GM19035 (cell line): Measurements from ENCODE around the gene PSD.

Experiments
- ATAC-seq: cut with Tn5 transposase; IDR thresholded peaks from one replicate; pipeline ENCODE4 v1.9.1; 2021; ENCODE audit not compliant: unreplicated experiment

Gene PSD

GRCh38 chr10:102406815-102407214 is 11.8 kb downstream of the PSD start:
- no peak for ATAC-seq

GRCh38 chr10:102405632-102406031 is 13.0 kb downstream of the PSD start:
- no peak for ATAC-seq

- no peak for ATAC-seq
Observed at GRCh38 chr10:102405108-102405571, 13.4 kb downstream of the PSD start.

GRCh38 chr10:102404361-102405107 is 14.1 kb downstream of the PSD start:
- ATAC-seq, result no peak

GRCh38 chr10:102403115-102403514 is 15.5 kb downstream of the PSD start:
- ATAC-seq, result no peak

- no peak for ATAC-seq
Observed at GRCh38 chr10:102402512-102402896, 16.1 kb downstream of the PSD start.

GRCh38 chr10:102401735-102402511 is 16.7 kb downstream of the PSD start:
- ATAC-seq, result no peak

- ATAC-seq, result no peak
Observed at GRCh38 chr10:102401342-102401654, 17.3 kb downstream of the PSD start.

- no peak for ATAC-seq
Observed at GRCh38 chr10:102400598-102401341, 17.8 kb downstream of the PSD start.

GRCh38 chr10:102400076-102400475 is 18.5 kb downstream of the PSD start:
- no peak for ATAC-seq

- ATAC-seq, result peak; percentile 41
Observed at GRCh38 chr10:102399217-102400021, 19.2 kb downstream of the PSD start.

GRCh38 chr10:102398172-102399020 is 20.2 kb downstream of the PSD start:
- no peak for ATAC-seq

GRCh38 chr10:102397222-102398171 is 21.1 kb downstream of the PSD start:
- ATAC-seq, result no peak

GRCh38 chr10:102396730-102397151 is 21.8 kb downstream of the PSD start:
- no peak for ATAC-seq

GRCh38 chr10:102396317-102396650 is 22.3 kb downstream of the PSD start:
- no peak for ATAC-seq

GRCh38 chr10:102395400-102396316 is 22.9 kb downstream of the PSD start, which contains the start of gene NFKB2:
Gene NFKB2 (plus strand): TSS chr10:102395705. CDS start chr10:102395960, 255 bp downstream.
- peak; percentile 34 for ATAC-seq

- peak; percentile 1 for ATAC-seq
Observed at GRCh38 chr10:102394801-102395399, 23.7 kb downstream of the PSD start.
